ENCODE data around the gene LAIR1. TPM values are rescaled to one million over a fixed set of nuclear protein-coding genes. Genes with fewer than 3 reads are reported as not detected.

The LAIR1 gene
- total RNA-seq, 1 donor from 2014 or later = not detected

- DNase-seq = no peak
Measured at GRCh38 chr19:54316746-54317107, 48.0 kb downstream of the LAIR1 start.

- no peak for DNase-seq
Measured at GRCh38 chr19:54315956-54316355, 48.8 kb downstream of the LAIR1 start.

- no peak for DNase-seq
Measured at GRCh38 chr19:54312436-54313377, 52.0 kb downstream of the LAIR1 start, which contains the start of gene LILRA5. LILRA5 (minus strand) TSS chr19:54313166; CDS start chr19:54313019, 147 bp downstream.

- DNase-seq = no peak
Measured at GRCh38 chr19:54312011-54312410, 52.7 kb downstream of the LAIR1 start.

GRCh38 chr19:54311486-54311885 is 53.2 kb downstream of the LAIR1 start:
- DNase-seq = no peak

- DNase-seq = no peak
Measured at GRCh38 chr19:54310543-54310942, 54.2 kb downstream of the LAIR1 start.

- DNase-seq = no peak
Measured at GRCh38 chr19:54309811-54310210, 54.9 kb downstream of the LAIR1 start.

- no peak for DNase-seq
Measured at GRCh38 chr19:54307389-54308020, 57.2 kb downstream of the LAIR1 start.

GRCh38 chr19:54305141-54305540 is 59.6 kb downstream of the LAIR1 start:
- no peak for DNase-seq

GRCh38 chr19:54302257-54302656 is 62.5 kb downstream of the LAIR1 start:
- DNase-seq = no peak

Other genes with a start within 250 kb of the LAIR1 start
- gene TFPT, start 249.3 kb downstream of the LAIR1 start, total RNA-seq = 16.3 and 27.2 TPM in 2 replicates
- 64.5 and 103 TPM in 2 replicates for gene PRPF31, start 249.2 kb downstream of the LAIR1 start, total RNA-seq
- gene CNOT3, start 227.2 kb downstream of the LAIR1 start, total RNA-seq = 13.3 and 28.4 TPM in 2 replicates
- 6.8 and 7.8 TPM in 2 replicates for gene LENG1, start 205.2 kb downstream of the LAIR1 start, total RNA-seq
- gene TMC4, start 191.8 kb downstream of the LAIR1 start, total RNA-seq = 0.14 and 0.68 TPM in 2 replicates
- 33.5 and 50.1 TPM in 2 replicates for gene MBOAT7, start 175.4 kb downstream of the LAIR1 start, total RNA-seq
- gene TSEN34, start 173.6 kb downstream of the LAIR1 start, total RNA-seq = 71.8 and 78.3 TPM in 2 replicates
- 1,481 and 2,291 TPM in 2 replicates for gene RPS9, start 164.1 kb downstream of the LAIR1 start, total RNA-seq
- gene LILRB3, start 141.9 kb downstream of the LAIR1 start, total RNA-seq = not detected in 2 replicates
- gene LILRA6, start 122.1 kb downstream of the LAIR1 start, total RNA-seq = not detected in 2 replicates
- not detected in 2 replicates for gene LILRB5, start 107.7 kb downstream of the LAIR1 start, total RNA-seq
- not detected in 2 replicates for gene LILRB2, start 83.8 kb downstream of the LAIR1 start, total RNA-seq
- not detected in 2 replicates for gene LILRA5, start 51.8 kb downstream of the LAIR1 start, total RNA-seq
- gene LILRA4, start 25.8 kb downstream of the LAIR1 start, total RNA-seq = not detected in 2 replicates
- gene TTYH1, start 50.5 kb upstream of the LAIR1 start, total RNA-seq = not detected in 2 replicates
- 40.7 and 41.0 TPM in 2 replicates for gene LENG8, start 84.3 kb upstream of the LAIR1 start, total RNA-seq
- 6.0 and 7.5 TPM in 2 replicates for gene LENG9, start 98.8 kb upstream of the LAIR1 start, total RNA-seq
- gene CDC42EP5, start 108.4 kb upstream of the LAIR1 start, total RNA-seq = 86.9 and 136 TPM in 2 replicates
- not detected in 2 replicates for gene LAIR2, start 137.9 kb upstream of the LAIR1 start, total RNA-seq
- not detected in 2 replicates for gene LILRA2, start 208.9 kb upstream of the LAIR1 start, total RNA-seq
- not detected in 2 replicates for gene LILRA1, start 228.7 kb upstream of the LAIR1 start, total RNA-seq